Ecto neural progenitor cell (in vitro differentiated cells): ENCODE measurements around the gene NAV1.
"Not testable (repeated sequence)": the region's sequence is repeated elsewhere in the genome, so short reads cannot be mapped to it uniquely, and the experiment has no call there.

Experiments
- DNase-seq: peaks from one replicate; pipeline ENCODE4 v3.0.0-alpha.2; 2018; ENCODE audit warnings: low spot score

Gene NAV1

DNA sequence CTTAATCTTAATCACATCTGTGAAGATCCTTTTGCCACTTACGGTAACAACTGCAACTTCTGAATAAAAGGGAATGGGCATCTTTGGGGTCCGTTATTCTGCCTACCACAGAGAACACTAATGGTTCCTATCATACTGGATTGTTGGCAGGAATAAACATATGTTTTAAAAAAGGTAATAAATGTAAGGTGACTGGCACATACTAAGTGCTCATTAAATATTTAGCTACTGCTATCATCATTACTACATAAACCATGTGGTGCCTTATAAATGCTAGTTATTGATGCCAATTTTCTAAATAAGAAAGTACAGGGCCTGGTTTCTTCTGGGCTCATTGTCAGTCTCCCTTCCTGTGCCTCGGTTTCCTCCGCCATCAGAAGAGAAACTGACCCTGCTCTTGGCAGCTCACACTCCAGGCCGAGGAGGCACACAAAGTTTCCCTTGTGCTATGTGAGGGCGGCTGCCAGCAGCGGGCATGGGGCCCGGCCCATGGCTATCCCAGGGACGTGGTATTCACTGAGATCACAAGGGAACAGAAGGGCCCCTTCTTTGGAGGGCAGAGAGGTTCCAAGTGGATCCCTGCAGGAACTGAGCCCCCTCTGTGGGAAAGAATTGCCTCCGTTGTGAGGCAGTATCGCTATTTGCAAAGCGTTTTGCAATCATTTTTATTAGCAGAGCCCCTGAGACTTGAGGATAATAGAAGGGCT is 26.2 kb downstream of the NAV1 start:
- DNase-seq = no peak

DNA sequence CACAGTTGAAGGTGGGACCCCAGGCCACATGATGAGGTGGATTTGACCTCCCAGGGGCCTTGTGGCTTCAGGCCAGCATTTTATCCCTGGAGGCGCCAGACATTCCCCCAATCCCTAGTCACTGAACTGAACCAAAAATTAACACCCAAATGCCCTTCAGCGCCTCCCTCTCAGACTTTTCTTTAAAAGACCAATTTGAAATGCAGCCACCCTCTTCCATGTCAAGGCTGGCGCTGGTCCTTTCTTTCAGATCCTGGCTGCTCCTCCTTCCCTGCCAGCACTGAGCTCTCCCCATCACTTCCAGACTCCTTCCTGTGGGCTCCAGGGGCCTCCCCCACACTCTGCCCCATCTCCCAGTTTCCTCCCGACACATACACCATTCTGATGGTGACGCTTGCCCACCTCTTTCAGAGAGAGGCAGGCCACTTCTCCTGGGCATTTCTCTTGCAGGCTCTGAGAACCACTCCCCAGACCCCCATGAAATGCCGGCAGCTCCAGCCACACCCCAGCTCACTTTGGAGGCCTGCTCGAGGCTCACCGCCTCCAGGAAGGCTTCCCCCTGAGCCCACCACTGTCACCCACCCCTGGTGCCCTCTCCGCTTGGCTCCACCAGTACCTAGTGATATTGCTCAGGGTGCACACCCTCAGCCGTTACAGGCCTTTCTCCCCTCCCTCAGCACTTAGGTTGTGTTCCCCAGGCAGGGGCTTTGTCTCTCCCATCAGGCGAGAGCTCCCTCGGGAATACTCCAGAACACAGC is 27.0 kb downstream of the NAV1 start:
- no peak for DNase-seq

DNA sequence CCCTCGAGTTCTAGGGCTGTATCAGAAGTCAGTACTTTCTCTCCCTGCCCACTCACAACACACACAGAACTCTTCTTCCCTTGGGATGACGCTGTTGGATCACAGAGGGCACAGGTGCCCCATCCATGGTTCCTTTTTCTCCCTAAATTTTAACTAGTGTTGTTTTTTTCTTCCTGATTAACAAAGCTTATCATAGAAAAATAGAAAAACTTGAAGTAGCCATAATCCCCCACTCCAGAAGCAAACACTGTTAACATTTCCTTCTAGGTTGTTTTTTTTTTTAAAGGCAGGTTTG is 27.5 kb downstream of the NAV1 start:
- no peak for DNase-seq

DNA sequence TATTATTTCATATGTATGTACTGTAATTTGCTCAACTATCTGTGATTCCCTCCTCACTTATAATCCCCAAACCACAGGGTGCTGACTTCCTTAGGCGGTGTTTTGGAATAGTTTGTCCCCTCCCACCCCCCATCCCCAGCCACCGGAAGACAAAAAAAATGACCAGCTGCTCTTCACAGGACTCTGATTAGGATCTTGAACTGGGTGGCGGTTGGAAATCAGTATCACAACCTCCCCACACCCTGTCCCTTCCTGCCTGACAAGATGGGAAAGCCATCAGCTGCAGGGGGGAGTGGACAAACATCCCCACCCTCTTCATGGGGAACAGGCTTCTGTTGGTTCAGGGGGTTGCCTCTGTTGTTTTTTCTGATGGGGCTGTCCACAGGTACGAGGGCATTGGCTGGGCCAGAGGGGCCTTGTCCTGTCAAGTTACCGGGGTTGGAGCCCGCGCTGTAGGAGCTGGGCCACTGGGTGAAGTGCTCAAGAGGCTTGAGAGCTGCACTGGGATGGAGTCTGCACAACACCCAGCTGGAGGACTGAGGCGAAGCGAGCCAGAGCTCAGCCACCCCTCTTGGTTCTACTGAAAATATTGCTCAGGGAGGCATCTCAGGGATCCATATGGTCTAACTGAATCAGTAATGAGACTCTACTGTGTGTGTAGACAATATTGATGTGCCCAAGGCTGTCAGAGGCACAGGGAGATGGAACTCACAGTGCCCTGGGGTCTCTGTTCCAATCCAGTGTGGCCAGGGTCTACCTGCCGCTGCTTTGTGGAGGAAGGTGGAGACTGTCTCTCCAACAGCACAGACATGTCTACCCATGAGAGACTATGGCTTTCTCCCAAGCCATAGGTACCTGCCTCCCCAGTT is 28.2 kb downstream of the NAV1 start:
- DNase-seq = no peak

DNA sequence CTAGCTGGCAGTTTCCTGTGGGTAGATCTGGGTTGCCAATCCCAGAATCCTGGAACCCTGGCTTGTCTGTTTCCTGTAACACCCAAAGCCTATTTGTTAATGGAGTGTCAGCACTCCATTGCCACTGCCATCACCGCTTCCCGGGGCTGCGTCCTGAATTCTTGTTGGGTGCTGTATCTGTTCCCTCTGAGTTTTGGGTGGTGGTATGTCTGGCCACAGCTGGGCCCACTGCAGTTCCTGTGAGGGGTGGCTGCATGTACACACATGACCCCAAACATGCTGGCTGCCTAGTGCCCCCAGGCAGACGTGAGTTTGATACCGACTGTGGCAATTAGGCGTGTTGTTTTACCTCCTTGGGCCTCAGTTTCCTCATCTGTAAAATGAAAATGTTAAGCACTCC is 29.3 kb downstream of the NAV1 start:
- no peak for DNase-seq

DNA sequence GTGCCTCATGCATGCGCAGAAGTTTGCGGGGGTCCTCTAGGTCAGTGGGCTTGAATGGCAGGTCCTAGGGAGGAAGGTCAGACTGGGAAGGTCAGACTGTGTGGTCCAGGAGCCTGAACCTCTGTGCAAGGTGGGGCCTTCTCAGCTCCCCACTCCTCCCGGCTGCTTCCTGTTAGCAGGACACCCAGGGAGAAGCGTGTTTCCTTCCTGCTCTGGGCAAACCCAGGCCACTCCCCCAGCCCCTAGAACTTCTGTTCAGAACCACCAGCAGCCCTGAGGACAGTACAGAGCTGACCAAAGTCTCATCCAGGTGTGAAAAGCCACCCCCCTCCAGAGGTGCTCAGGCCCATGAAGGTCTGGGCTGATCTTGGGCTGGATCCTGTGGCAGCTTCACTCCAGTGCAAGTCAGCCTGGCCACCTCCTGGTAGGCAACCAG is 29.9 kb downstream of the NAV1 start:
- no peak for DNase-seq

DNA sequence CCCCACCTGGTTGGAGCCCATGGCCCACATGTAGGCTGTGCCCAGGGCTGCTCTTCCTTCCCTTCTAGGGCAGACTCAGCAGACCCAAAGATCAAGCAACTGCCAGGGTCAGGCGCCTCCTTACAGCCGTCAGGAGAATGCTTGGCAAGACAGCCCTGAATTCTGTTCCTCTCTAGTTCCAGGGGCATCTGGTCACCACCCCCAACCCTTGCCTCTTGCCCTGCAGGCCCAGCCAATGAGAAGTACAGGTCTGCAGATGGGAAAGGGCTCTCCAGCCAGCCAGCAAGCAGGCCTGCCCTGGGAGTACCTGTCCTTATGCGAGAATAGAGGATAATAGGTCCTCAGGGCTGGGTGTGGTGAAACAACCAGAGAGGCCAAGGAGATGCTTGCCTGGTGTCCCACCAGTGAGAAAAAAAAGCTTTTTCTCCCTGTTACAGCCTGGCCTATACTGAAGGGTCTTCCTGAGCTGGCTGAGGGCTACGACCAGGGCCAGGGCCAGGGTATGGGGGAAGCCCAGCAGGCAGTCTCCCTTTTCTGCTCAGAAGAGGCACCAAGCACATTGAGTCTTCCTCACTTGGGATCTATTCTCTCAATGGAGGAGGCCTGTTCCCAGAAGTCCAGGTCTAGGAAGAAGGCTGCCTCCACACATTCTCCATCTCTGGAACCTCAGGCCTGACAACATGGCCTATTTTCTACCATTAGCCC is 31.4 kb downstream of the NAV1 start:
- no peak for DNase-seq

DNA sequence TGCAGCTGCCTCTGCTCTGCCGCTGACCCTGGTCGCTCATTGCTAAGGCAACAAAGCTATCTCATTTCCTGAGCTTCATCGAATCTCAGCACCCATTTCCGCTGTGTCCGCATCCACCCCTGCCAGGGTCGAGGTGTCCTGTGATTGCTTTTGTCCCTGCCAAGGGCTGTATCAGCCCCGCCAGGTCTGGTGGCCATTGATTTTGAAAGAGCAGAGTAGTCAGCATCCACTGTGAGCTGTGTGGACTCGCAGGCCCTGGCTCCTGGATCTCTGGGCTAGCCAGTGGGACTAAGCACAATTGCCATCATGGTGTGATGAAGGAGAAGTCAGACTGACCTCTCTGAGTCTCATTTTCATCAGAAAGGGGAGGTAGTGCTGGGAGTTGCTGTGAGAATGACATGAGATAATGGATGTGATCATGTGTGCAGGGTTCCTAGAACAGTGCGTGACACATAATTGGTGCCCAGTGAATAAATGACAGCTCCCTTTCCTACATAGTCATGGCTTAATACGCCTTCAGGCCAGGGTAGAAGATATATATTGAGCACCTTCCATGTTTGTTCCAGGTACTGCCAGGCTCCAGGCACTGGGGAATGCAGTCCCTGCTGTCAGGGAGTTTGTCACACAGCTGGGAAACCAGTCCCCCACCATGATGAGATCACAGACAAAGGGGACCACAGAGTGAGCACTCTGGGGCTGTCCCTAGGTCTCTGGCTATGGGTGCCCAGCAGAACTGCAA is 32.1 kb downstream of the NAV1 start:
- peak; percentile 38 for DNase-seq

DNA sequence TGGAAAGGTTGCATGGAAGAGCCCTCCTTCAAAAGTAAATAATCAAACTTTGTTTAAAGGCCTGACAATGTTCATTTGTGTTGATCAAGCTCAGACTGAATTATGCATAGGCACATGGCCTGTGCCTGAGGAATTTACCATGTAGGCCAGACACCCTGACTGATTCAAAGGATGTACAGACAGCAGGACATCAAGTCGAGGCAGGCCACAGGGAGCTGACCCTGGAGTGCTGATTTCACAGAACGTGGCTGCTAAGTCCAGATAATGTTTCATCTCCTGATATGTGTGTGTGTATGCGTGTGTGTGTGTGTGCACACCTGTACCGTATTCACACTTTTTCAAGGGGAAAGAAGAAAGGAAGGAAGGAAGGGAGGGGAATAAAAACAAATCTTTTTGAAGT is 34.1 kb downstream of the NAV1 start:
- DNase-seq = no peak

DNA sequence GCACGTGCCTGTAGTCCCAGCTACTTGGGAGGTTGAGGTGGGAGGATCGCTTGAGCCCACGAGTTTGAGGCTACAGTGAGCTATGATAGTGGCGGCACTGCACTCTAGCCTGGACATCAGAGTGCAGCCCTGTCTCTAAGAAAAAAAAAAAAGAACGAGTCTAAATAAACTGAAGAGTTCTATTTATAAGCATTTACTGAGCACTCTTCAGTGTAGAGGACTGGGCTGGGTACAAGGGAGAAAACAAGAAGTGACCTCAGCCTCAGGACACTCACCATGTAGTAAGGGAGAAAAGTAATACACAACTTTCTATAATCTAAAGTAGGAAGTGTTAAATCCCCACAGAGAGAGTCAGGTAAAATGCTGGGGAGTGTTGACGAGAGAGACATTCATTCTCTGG is 35.0 kb downstream of the NAV1 start:
- no peak for DNase-seq

DNA sequence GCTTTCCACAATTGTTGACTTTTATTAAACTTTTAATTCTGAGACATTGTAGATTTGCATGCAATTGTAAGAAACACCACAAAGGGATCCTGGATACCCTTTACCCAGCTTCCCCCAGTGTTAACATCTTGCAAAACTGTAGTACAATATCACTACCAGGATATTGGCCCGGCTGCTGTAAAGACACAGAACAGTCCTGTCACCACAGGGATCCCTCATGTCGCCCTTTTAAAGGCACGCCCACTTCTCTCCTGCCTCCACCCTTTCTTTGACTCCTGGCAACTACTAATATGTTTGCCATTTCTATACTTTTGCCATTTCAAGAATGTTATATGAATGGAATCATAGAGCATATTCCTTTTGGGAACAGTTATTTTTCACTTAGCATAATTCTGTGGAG is 37.0 kb downstream of the NAV1 start:
- no peak for DNase-seq

DNA sequence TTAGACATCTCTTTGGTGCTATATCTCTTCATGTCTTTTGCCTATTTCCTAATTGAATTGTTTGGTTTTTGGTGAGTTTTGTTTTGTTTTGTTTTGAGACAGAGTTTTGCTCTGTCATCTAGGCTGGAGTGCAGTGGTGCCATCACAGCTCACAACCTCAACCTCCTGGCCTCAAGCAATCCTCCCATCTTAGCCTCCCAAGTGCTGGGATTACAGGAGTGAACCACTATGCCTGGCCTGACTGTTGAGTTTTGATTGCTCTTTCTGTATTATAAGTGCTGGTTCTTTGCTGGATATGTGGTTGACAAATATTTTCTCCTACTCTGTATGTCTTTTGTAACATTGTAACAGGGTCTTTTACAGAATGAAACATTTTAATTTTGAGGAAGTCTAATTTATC is 38.0 kb downstream of the NAV1 start:
- DNase-seq = no peak

DNA sequence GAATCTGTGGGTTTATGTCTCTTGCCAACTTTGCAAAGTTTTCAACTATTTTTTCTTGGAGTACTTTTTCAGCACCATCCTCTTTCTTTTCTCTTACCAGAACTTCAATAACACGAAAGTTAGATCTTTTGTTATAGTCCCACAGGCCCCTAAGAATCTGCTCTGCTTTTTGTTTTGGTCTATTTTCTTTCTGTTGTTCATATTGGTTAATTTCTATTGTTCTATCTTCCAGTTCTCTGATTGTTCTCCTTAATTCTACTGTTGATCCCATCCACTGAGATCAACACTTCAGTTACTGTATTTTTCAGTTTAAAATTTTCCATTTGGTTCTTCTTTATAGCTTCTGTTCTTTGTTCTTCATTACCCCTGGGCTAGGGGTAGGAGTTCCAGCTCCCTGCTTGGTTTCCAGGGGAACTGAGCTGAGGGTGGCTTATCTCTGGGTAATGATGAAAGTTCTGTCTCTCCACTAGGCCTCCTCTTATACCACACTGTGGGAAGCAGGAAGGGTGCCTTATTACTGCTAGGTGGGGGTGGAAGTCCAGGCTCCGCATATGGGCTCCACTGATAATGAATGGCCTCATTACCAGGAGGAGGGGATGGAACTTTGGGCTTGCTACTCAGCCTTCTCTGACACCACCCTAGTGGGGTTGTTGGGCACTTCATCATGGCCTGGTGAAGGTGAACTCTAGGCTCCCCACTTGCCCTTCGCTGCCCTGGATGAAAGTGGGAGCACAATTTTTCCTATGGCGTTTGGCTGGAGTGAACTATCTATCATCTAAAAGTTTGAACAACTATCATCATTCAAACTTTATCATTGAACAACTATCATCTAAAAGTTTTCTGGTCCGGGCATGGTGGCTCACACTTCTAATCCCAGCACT is 39.3 kb downstream of the NAV1 start:
- no peak for DNase-seq

DNA sequence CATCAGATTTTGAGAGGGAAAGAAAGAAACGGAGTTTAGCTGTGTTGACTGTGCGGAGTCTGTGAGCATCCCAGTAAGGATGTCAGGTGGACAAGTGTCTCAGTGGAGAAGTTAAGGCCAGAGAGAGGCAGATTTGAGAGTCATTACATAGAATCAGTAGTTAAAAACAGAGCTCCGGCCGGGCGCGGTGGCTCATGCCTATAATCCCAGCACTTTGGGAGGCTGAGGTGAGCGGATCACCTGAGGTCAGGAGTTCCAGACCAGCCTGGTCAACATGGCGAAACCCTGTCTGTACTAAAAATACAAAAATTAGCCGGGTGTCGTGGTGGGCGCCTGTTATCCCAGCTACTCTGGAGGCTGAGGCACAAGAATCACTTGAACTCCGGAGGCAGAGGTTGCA is 42.4 kb downstream of the NAV1 start:
- DNase-seq = not testable (repeated sequence)

DNA sequence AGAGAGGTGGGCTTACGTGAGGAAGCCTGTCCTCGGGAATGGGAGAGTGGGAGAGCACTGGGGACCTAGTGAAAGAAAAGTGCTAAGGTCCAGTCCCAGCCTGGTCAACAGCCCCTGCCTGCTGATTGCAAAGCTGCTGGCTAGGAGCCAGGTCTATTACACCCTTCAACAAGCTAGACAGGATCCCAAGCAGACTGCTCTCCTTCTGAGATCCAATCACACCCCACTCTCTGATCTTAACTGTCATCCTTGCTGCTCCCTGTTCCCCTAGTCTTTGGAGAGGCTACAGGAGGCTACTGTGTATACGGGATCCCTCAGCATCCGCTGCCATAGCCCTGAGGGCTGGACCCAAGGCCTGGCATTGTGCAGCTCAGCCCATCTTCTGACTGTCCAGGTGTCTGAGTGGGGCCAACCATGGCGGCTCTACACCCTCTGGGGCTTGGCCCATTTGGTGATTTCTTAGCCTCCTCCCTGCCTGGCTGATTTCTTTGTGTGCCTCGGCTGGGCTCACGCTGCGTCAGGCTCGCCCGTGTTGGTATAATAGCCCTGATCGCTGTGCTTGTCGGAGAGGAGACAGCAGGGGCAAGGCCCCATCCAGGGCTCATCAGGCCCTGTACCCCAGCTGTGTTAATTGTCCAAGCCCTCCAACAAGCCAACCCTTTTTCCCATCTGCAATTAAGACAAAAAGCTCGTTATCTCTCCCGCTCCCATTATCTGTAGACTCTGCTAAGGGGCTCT is 43.9 kb downstream of the NAV1 start:
- DNase-seq = no peak

DNA sequence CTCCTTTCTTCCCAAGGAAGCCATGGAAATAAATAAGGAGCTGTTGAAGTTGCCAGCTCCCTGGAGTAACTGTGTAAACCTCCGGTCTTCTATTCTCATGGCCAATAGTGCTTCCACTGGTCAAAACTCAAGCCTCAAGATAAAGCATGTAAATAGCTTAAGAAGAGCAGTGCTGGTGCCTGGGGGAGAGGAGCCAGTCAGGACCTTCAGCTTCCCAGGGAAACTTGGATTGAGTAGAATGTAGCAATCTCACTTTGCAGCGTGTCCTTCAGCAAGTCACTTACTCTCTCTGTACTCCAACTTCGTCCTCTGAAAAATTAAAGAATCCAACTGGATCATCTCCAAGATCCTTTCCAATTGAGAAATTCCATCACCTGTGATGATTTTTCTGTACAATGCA is 44.7 kb downstream of the NAV1 start:
- DNase-seq = no peak

DNA sequence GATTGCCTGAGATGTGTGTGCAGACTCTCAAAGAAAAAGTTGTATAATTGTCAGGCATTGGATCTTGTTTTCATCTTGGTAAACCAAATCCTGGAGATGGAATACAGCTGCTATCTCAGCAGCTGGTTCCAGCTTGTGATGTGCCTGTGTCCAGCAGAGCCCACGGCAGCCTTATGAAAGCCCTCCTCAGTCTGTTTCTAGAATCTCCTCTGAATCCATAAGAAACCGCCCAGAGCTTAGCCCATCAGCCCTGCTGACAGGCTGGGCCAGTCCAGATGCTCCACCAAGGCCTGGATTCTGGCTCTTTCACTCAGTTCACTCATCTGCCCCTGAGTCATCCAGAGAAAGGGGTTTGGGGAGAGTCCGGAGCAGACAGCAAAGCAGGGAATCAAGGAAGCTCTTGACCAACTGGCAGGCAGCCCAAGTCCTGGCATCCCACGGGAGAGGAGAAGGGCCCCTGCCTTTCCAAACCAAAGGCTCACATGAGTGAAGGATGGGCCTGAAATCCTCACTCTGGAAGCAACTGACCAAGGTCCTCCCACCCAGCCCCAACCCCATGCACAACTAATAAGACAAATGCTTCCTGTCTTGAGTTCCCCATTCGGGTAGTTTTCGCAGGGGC is 45.7 kb downstream of the NAV1 start:
- no peak for DNase-seq

DNA sequence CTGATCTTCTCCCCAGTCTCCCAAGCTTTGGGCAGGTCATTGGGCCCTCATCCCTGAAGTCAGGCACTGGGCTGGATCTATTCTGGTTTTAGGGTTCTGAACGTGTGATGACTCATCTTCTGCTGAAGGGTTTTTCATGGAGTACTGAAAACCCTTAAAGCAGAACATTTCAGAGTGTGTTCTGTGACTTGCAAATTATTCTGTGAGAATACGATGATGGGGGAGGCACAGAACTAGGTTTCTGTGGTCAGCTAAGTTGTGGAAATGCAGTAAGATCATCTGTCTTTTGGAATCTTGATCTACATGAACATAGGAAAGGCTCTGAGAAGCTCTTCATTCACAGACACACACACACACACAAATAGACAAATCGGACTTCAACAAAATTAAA is 46.2 kb downstream of the NAV1 start:
- DNase-seq = no peak

DNA sequence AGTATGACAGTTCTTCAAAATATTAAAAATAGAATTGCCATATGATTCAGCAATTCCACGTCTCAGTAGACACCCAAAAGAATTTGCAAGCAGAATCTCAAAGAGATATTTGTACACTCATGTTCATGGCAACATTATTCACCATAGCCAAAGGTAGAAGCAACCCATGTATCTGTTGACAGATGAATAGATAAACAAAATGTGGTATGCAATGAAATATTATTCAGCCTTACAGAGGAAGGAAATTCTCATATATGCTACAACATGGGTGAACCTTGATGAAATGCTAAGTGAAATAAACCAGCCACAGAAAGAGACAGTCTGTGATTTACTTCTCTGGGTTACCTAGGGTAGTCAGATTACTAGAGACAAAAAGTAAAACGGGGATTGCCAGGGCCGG is 47.0 kb downstream of the NAV1 start:
- no peak for DNase-seq

DNA sequence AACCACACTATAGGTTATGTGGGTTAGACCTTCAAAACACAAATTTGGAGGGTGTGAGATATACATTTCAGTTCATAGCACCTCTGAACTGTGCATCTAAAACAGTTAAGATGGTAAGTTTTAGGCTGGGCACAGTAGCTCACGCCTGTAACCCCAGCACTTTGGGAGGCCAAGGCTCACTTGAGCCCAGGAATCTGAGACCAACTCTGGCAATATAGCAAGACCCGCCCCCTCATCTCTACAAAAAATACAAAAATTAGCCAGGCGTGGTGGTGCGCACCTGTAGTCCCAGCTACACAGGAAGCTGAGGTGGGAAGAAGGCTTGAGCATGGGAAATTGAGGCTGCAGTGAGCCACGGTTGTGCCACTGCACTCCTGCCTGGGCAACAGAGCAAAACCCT is 47.9 kb downstream of the NAV1 start:
- no peak for DNase-seq
